Stomach (tissue), 19 donors: ENCODE measurements around the gene DIS3L. TPM values are rescaled to one million over a fixed set of nuclear protein-coding genes. Genes with fewer than 3 reads are reported as not detected.
A peak's percentile ranks its signal among the peaks of the same experiment; 100 is the strongest.
"Not testable (repeated sequence)": the region's sequence is repeated elsewhere in the genome, so short reads cannot be mapped to it uniquely, and the experiment has no call there.

Source experiments
- DNase-seq, 2 donors: peaks; one replicate each; pipeline versions ENCODE4 v3.0.0 to v3.0.0-alpha.2; 2013 to 2019
- H3K27ac ChIP-seq, 5 donors: fragments of 200-600 bp in 4 of 5; sonication (generic) in 4 of 5; one replicate each; pipeline ENCODE4 v1.5.1; 2013 to 2019; ENCODE audit warnings: mild to moderate bottlenecking in 1 of 5, moderate library complexity in 1 of 5
- H3K27me3 ChIP-seq, 3 donors: fragments of 200-600 bp; sonication (generic); one replicate each; pipeline ENCODE4 v1.5.1; 2017 to 2019; ENCODE audit warnings: mixed run types in 1 of 3
- H3K36me3 ChIP-seq, 4 donors: fragments of 200-600 bp; sonication (generic); 1 replicate in 3 of 4; 2 replicates in 1 of 4; pipeline ENCODE4 v1.5.1; 2016 to 2019
- H3K4me1 ChIP-seq, 4 donors: fragments of 200-600 bp; sonication (generic); one replicate each; pipeline ENCODE4 v1.5.1; 2016 to 2019
- H3K4me3 ChIP-seq, 4 donors: fragments of 200-600 bp; sonication (generic) in 3 of 4; one replicate each; pipeline ENCODE4 v1.5.1; 2016 to 2019; ENCODE audit warnings: mild to moderate bottlenecking in 1 of 4
- H3K9me3 ChIP-seq, 4 donors: fragments of 200-600 bp; sonication (generic); one replicate each; pipeline ENCODE4 v1.5.1; 2016 to 2019
- EP300 ChIP-seq: sonication (generic); formaldehyde crosslinking; IDR thresholded peaks from one replicate; pipeline ENCODE4 v1.6.1; 2017; ENCODE audit warnings: antibody characterized with exemption
- POLR2A ChIP-seq, 4 donors: fragments of 450-650 bp; IDR thresholded peaks; one replicate each; pipeline ENCODE4 v1.6.1; 2016; ENCODE audit warnings: antibody characterized with exemption in 4 of 4, control low read depth in 2 of 4, mild to moderate bottlenecking in 1 of 4, moderate library complexity in 1 of 4
- POLR2AphosphoS5 ChIP-seq, 3 donors: sonication (generic); formaldehyde crosslinking; IDR thresholded peaks; one replicate each; pipeline ENCODE4 v1.6.1; 2016; ENCODE audit warnings: antibody characterized with exemption in 3 of 3
- WGBS, 5 donors: extraction: QIAGEN DNeasy Blood & Tissue Kit in 3 of 5; methylation state at CpG; one replicate each; pipeline versions ENCODE4 v1.1.5 to v1.1.7; 2013 to 2018; 5-methylcytosine and 5-hydroxymethylcytosine counted together
- intact Hi-C: fragments of 100-400 bp; cut with DNase I; formaldehyde crosslinking; loops from one replicate; pipeline ENCODE4 v1.15.1; 2023; ENCODE audit warnings: low total_unique reads
- long read RNA-seq, 10 donors: transcript quantifications; one replicate each; lab custom pipeline, GENCODE V29; 2026
- polyA plus RNA-seq, 3 donors: library from polyadenylated mRNA; stranded (reverse); fragments of 200-250 nt; gene quantifications; one replicate each; pipeline ENCODE4 v1.2.3, GENCODE V29; 2013
- total RNA-seq, 5 donors: library from RNA; depleted of rRNA; stranded (reverse); fragments of >200 nt; gene quantifications; one replicate each; pipeline versions ENCODE4 v1.1.0 to v1.2.3, GENCODE V29; 2014 to 2016
- TF ChIP-seq, protein P1 (sequence below), 7 experiments: fragments of 450-650 bp in 4 of 7; fragments of 200-600 bp in 3 of 7; sonication (generic) in 3 of 7; IDR thresholded peaks; one replicate each; pipeline ENCODE4 v1.5.1; 2016 to 2019; ENCODE audit warnings: antibody characterized with exemption in 7 of 7, control low read depth in 2 of 7, mild to moderate bottlenecking in 1 of 7
- donor health status: healthy with polysubstance abuse.
- donor health status: Bipolar disorder and iron deficiency.
- donor health status: healthy.

DIS3L gene
- total RNA-seq (10 to 100 TPM; 12.8 to 35.1 (median 20.9) TPM), polyA plus RNA-seq (10 to 100 TPM in 2 of 3 donors, 1 to 10 TPM in 1; 8.8 to 12.5 (median 11.8) TPM)
- long read RNA-seq, donor 1, result 0 reads
- long read RNA-seq, donor 2, partial matches to known transcripts, result 7 of 10 reads
- long read RNA-seq, donor 2, other reads (novel, unspliced or antisense), result 0 of 10 reads
- long read RNA-seq, donor 3, result 0 reads
- long read RNA-seq, donor 4, result 0 reads
- long read RNA-seq, donor 5, partial matches to known transcripts, result 5 of 7 reads
- long read RNA-seq, donor 5, other reads (novel, unspliced or antisense), result 0 of 7 reads
- long read RNA-seq, donor 6, partial matches to known transcripts, result 18 of 22 reads
- long read RNA-seq, donor 6, other reads (novel, unspliced or antisense), result 0 of 22 reads
- long read RNA-seq, donor 7, partial matches to known transcripts, result 0 of 2 reads
- long read RNA-seq, donor 7, other reads (novel, unspliced or antisense), result 0 of 2 reads
- long read RNA-seq, donor 8, partial matches to known transcripts, result 8 of 8 reads
- long read RNA-seq, donor 8, other reads (novel, unspliced or antisense), result 0 of 8 reads
- long read RNA-seq, donor 9, partial matches to known transcripts, result 0 of 2 reads
- long read RNA-seq, donor 9, other reads (novel, unspliced or antisense), result 0 of 2 reads
- long read RNA-seq, donor 10, partial matches to known transcripts, result 0 of 2 reads
- long read RNA-seq, donor 10, other reads (novel, unspliced or antisense), result 0 of 2 reads

DNA sequence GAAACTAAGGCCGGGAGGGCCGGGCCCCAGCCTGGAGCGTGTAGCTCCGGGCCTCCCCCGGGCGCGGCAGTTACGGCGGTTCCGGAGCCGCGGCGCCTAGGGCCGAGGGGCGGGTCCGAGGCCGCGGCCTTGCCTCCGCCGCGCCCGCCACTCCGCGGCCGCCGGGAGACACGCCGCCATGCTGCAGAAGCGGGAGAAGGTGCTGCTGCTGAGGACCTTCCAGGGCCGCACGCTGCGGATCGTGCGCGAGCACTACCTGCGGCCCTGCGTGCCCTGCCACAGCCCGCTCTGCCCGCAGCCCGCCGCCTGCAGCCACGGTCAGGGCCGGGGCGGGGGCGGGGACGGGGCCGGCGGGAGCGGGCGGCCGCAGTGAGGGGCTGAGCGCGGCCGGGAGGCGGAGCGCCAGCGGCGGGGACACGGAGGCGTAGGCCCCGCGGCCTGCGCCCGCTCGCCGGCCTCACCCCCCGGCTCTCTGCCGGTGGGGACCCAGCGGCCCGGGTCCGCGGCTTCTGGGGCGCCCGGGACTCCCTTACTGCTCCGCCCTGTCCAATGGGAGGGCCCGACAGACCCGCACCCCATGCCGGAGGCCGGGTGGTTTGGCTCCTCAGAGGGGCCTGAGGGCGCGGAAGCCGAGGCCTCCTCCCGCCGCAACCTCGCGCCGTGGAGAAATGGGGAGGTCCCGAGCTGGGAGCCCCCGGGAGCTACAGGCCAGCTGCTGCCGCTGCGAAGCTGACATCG, at the start of gene DIS3L:
DIS3L (plus strand) TSS at position 150 of the 738 bp plus-strand sequence; CDS start at position 179, 29 bp downstream.
- intact Hi-C loops, result no loop called here
- no peaks in the 10 kb centered on the region for H3K27me3 ChIP-seq
- peak within 1 kb of the TSS; percentile 84 to 96 (median 92) for H3K27ac ChIP-seq
- H3K9me3 ChIP-seq, result no peaks in the 10 kb centered on the region
- TF ChIP-seq, protein P1, sequence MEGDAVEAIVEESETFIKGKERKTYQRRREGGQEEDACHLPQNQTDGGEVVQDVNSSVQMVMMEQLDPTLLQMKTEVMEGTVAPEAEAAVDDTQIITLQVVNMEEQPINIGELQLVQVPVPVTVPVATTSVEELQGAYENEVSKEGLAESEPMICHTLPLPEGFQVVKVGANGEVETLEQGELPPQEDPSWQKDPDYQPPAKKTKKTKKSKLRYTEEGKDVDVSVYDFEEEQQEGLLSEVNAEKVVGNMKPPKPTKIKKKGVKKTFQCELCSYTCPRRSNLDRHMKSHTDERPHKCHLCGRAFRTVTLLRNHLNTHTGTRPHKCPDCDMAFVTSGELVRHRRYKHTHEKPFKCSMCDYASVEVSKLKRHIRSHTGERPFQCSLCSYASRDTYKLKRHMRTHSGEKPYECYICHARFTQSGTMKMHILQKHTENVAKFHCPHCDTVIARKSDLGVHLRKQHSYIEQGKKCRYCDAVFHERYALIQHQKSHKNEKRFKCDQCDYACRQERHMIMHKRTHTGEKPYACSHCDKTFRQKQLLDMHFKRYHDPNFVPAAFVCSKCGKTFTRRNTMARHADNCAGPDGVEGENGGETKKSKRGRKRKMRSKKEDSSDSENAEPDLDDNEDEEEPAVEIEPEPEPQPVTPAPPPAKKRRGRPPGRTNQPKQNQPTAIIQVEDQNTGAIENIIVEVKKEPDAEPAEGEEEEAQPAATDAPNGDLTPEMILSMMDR (IDR thresholded peaks at IDR 0.05), result no peak
- TF ChIP-seq POLR2AphosphoS5 (IDR thresholded peaks at IDR 0.05), result peak in 2 of 3 donors; percentile 8 to 59
- H3K4me3 ChIP-seq, result peak within 1 kb of the TSS; percentile 74 to 80 (median 77)
- 0 to 1% (median 0%) methylated on average over 14 to 91 of the region's 92 CpGs for WGBS, 5 donors
- peaks cover 0 to 3% (median under 1%) of the 10 kb centered on the region in 4 donors for H3K36me3 ChIP-seq
- peak; percentile 72 to 84 for DNase-seq
- peaks cover 12 to 44% (median 32%) of the 10 kb centered on the region in 4 donors for H3K4me1 ChIP-seq

DNA sequence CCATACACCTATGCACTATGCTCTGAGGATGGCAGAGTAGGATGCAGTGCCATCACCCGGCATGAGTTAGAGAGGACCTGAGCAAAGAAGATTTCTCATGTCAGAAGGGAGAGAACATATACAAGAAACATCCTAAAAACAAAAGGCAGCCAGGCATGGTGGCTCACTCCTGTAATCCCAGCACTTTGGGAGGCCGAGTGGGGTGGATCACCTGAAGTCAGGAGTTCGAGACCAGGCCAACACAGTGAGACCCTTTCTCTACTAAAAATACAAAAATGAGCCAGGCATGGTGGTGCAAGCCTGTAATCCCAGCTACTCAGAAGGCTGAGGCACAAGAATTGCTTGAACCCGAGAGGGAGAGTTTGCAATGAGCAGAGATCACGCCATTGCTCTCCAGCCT, 47.5 kb upstream of the DIS3L start:
- WGBS, 5 donors, result 82 to 89% (median 83%) methylated on average over 5 of the region's 5 CpGs

DNA sequence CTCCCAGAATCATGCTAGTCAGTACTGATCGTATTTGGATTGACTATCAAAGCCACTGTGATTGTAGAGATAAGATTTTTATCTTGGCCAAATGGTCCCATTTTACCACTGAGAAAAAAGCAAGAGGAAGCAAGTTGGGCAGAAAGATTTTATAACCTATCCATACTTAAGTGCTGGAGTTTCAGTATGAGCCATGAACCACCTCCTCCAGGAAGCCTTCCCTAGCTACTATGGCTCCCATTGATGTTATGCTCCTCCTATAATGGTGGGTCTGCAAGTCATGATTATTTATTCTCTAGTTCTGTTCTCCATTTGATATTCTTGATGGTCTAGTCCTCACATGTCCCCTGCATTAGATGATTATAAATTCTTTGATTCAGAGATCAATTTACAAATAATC, 46.4 kb upstream of the DIS3L start:
- intact Hi-C loops, result no loop called here
- no peak overlapping the region for H3K4me3 ChIP-seq
- no peaks in the 10 kb centered on the region for H3K36me3 ChIP-seq
- peaks cover 5 to 59% (median 11%) of the 10 kb centered on the region in 3 donors for H3K27me3 ChIP-seq
- no peak for TF ChIP-seq POLR2A (IDR thresholded peaks at IDR 0.05)
- WGBS, 5 donors, result 47 to 80% (median 64%) methylated on average over 1 of the region's 1 CpG
- H3K27ac ChIP-seq, result no peak overlapping the region
- DNase-seq, result no peak
- H3K4me1 ChIP-seq, result peaks cover 3 to 6% (median 5%) of the 10 kb centered on the region in 4 donors
- H3K9me3 ChIP-seq, result no peaks in the 10 kb centered on the region

More for the DNA sequence above, 47.5 kb upstream of the DIS3L start:
- H3K36me3 ChIP-seq, intact Hi-C loops, H3K4me3 ChIP-seq, DNase-seq, H3K27ac ChIP-seq, H3K4me1 ChIP-seq, H3K9me3 ChIP-seq: not testable (repeated sequence)
- H3K27me3 ChIP-seq, result peaks cover 0 to 48% (median under 1%) of the 10 kb centered on the region in 3 donors

DNA sequence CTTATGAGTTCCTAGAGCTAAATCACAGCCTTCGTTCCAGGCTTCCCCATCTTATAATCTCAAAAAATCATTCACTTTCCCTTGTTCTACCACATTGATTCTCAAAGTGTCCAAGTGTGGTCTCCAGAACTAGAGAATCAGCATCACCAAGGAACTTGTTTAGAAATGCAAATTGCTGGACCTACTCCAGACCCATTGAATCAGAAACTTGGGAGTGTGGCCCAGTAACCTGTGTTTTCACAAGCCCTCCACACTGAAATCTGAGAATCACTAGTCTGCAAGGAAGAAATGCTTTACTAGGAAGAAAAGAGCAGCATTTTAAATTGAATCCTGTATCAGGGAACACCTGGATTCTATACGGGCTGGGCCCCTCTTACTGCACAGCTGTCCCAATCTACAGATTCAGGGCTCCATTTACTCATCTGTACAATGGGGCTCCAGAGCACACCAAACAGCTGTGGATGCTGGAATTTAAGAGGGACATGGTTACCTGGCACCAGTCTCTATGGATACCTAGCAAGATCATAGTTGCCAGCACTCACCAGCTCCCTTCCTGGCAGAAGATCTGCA, 43.7 kb upstream of the DIS3L start:
- Histone ChIP-seq H3K27me3 (peaks cover 6 to 68% (median 39%) of the 10 kb centered on the region in 3 donors), H3K27ac (no peak overlapping the region), H3K9me3 (no peaks in the 10 kb centered on the region), H3K36me3 (no peaks in the 10 kb centered on the region), H3K4me1 (peaks cover 26 to 34% (median 32%) of the 10 kb centered on the region in 4 donors), H3K4me3 (no peak overlapping the region)
- no peak for DNase-seq
- WGBS, 5 donors, result 84 to 89% (median 87%) methylated on average over 2 of the region's 2 CpGs
- TF ChIP-seq EP300 (no peak), POLR2A (IDR thresholded peaks at IDR 0.05) (no peak), POLR2AphosphoS5 (IDR thresholded peaks at IDR 0.05) (no peak)
- TF ChIP-seq, protein P1 (IDR thresholded peaks at IDR 0.05), result no peak
- intact Hi-C loops, result no loop called here
